ENCODE data around the gene RUFY2. TPM values are rescaled to one million over a fixed set of nuclear protein-coding genes. Genes with fewer than 3 reads are reported as not detected.

Gene RUFY2
- total RNA-seq, 4 donors from 2014 or later, result 26.9 to 37.7 (median 32.8) TPM

GRCh38 chr10:68296843-68297663, 110.0 kb downstream of the RUFY2 start:
- TF ChIP-seq CTCF (IDR thresholded peaks at IDR 0.05; ENCODE audit: low read depth), result no peak

Other genes with a start within 250 kb of the RUFY2 start
- gene ATOH7, start 175.2 kb downstream of the RUFY2 start, total RNA-seq, result not detected
- 10 to 100 TPM; 49.3 to 88.0 (median 56.3) TPM for gene HNRNPH3, start 75.2 kb downstream of the RUFY2 start, total RNA-seq
- gene PBLD, start 74.3 kb downstream of the RUFY2 start, total RNA-seq, result 10 to 100 TPM in 3 of 4 donors, 1 to 10 TPM in 1; 7.7 to 15.4 (median 12.7) TPM
- gene DNA2, start 64.7 kb upstream of the RUFY2 start, total RNA-seq, result 1 to 10 TPM; 2.3 to 6.8 (median 3.9) TPM
- gene SLC25A16, start 120.2 kb upstream of the RUFY2 start, total RNA-seq, result 10 to 100 TPM; 22.4 to 71.6 (median 40.3) TPM
- 10 to 100 TPM in 3 of 4 donors, 1 to 10 TPM in 1; 8.5 to 16.4 (median 10.4) TPM for gene TET1, start 153.1 kb upstream of the RUFY2 start, total RNA-seq